ENCODE results near the gene IQCF2.
"Not testable (repeated sequence)": the region's sequence is repeated elsewhere in the genome, so short reads cannot be mapped to it uniquely, and the experiment has no call there.

The IQCF2 gene

GRCh38 chr3:51862886-51863285 is 1.5 kb downstream of the IQCF2 start:
- TF ChIP-seq CTCF (IDR thresholded peaks at IDR 0.05; ENCODE audit: borderline replicate concordance, insufficient read depth, low read depth, low read length), result no peak
- no peak overlapping the region for H3K4me3 ChIP-seq (ENCODE audit: low read depth, low read length)

GRCh38 chr3:51868896-51869295 is 7.5 kb downstream of the IQCF2 start:
- H3K4me3 ChIP-seq (ENCODE audit: low read depth, low read length), result not testable (repeated sequence)

- no peak overlapping the region for H3K4me3 ChIP-seq (ENCODE audit: low read depth, low read length)
- no peak for TF ChIP-seq CTCF (IDR thresholded peaks at IDR 0.05; ENCODE audit: borderline replicate concordance, insufficient read depth, low read depth, low read length)
Observed at GRCh38 chr3:51869304-51869703, 7.9 kb downstream of the IQCF2 start.

- H3K4me3 ChIP-seq (ENCODE audit: low read depth, low read length), result no peak overlapping the region
- TF ChIP-seq CTCF (IDR thresholded peaks at IDR 0.05; ENCODE audit: borderline replicate concordance, insufficient read depth, low read depth, low read length), result no peak
Observed at GRCh38 chr3:51873253-51873766, 11.9 kb downstream of the IQCF2 start.

- TF ChIP-seq CTCF (IDR thresholded peaks at IDR 0.05; ENCODE audit: borderline replicate concordance, insufficient read depth, low read depth, low read length), result no peak
- no peak overlapping the region for H3K4me3 ChIP-seq (ENCODE audit: low read depth, low read length)
Observed at GRCh38 chr3:51873876-51874275, 12.5 kb downstream of the IQCF2 start.

- no peak overlapping the region for H3K4me3 ChIP-seq (ENCODE audit: low read depth, low read length)
- TF ChIP-seq CTCF (IDR thresholded peaks at IDR 0.05; ENCODE audit: borderline replicate concordance, insufficient read depth, low read depth, low read length), result no peak
Observed at GRCh38 chr3:51874411-51874810, 13.0 kb downstream of the IQCF2 start.

GRCh38 chr3:51874889-51875288 is 13.5 kb downstream of the IQCF2 start:
- no peak overlapping the region for H3K4me3 ChIP-seq (ENCODE audit: low read depth, low read length)
- TF ChIP-seq CTCF (IDR thresholded peaks at IDR 0.05; ENCODE audit: borderline replicate concordance, insufficient read depth, low read depth, low read length), result no peak

- no peak for TF ChIP-seq CTCF (IDR thresholded peaks at IDR 0.05; ENCODE audit: borderline replicate concordance, insufficient read depth, low read depth, low read length)
Observed at GRCh38 chr3:51875501-51875900, 14.1 kb downstream of the IQCF2 start, which contains the start of gene IQCF5. IQCF5 (minus strand) TSS chr3:51875601; CDS start chr3:51875531, 70 bp downstream.

More at GRCh38 chr3:51875501-51875900, 14.1 kb downstream of the IQCF2 start, which contains the start of gene IQCF5:
- no peak within 1 kb of the TSS for H3K4me3 ChIP-seq (ENCODE audit: low read depth, low read length)

Data from GM12875 (cell line).